ENCODE results near the gene DIP2C. TPM values are rescaled to one million over a fixed set of nuclear protein-coding genes. Genes with fewer than 3 reads are reported as not detected.

DIP2C gene
- total RNA-seq, 1 donor from 2014 or later = 18.4 TPM

DNA sequence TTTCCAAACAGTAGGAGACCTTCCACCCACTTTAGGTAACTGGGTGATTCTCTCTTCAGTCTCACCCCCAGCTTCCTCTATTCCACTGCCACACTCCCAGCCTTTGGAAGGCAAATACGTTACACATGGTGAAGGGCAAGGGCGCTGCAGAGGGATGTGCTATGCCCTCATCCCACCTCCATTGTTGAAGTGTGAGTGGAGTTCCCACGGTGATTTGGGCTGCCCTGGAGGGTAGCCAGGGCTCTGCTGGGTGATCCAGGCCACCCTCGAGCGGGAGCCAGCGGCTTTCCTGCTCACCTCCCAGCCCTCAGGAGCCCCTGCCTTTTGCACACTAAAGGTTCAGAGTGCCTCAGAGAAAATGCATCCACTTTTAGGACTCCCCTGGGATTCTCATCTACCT, 373.1 kb downstream of the DIP2C start:
- TF ChIP-seq, protein P1, sequence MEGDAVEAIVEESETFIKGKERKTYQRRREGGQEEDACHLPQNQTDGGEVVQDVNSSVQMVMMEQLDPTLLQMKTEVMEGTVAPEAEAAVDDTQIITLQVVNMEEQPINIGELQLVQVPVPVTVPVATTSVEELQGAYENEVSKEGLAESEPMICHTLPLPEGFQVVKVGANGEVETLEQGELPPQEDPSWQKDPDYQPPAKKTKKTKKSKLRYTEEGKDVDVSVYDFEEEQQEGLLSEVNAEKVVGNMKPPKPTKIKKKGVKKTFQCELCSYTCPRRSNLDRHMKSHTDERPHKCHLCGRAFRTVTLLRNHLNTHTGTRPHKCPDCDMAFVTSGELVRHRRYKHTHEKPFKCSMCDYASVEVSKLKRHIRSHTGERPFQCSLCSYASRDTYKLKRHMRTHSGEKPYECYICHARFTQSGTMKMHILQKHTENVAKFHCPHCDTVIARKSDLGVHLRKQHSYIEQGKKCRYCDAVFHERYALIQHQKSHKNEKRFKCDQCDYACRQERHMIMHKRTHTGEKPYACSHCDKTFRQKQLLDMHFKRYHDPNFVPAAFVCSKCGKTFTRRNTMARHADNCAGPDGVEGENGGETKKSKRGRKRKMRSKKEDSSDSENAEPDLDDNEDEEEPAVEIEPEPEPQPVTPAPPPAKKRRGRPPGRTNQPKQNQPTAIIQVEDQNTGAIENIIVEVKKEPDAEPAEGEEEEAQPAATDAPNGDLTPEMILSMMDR (IDR thresholded peaks at IDR 0.05) = no peak
- TF ChIP-seq POLR2A (IDR thresholded peaks at IDR 0.05) = no peak
- no peaks in the 10 kb centered on the region for H3K27me3 ChIP-seq
- no peak overlapping the region for H3K4me3 ChIP-seq
- intact Hi-C loops (cut with DNase I) = no loop called here
- H3K9me3 ChIP-seq = no peaks in the 10 kb centered on the region
- H3K4me1 ChIP-seq = peaks cover 4% of the 10 kb centered on the region
- peak in 1 of 2 donors; percentile 80 for DNase-seq (ENCODE audit: extremely low spot score in 2 of 2)
- H3K36me3 ChIP-seq = peaks cover 0 to 7% of the 10 kb centered on the region in 2 donors
- H3K27ac ChIP-seq = no peak overlapping the region

DNA sequence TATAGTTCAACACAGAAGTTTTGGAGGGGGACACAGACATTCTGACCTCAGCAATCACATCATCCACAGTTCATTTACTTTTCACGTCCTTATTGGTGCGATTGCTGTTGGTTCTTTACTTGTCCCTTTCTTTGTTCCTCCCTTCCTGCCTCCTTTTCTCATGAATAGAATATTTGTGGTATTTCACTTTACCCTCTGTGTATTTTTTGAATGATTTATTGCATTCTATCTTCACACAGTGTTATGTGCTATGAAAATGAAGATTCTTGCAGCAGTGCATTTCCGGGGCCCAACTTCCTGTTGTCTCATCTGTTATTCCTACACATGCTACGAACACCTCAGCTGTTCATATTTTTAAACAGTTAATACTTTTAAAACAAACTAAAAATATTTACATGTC, 374.6 kb downstream of the DIP2C start:
- Histone ChIP-seq H3K27ac (no peak overlapping the region), H3K9me3 (no peaks in the 10 kb centered on the region), H3K27me3 (no peaks in the 10 kb centered on the region), H3K4me3 (no peak overlapping the region), H3K36me3 (peaks cover 0 to 3% of the 10 kb centered on the region in 2 donors), H3K4me1 (peaks cover 4% of the 10 kb centered on the region)
- no peak for TF ChIP-seq POLR2A (IDR thresholded peaks at IDR 0.05)
- TF ChIP-seq POLR2AphosphoS5 (IDR thresholded peaks at IDR 0.05; ENCODE audit: insufficient read depth in 1 of 2, low read depth in 1 of 2) = no peak
- TF ChIP-seq, protein P1 (IDR thresholded peaks at IDR 0.05) = no peak
- no peak for DNase-seq (ENCODE audit: extremely low spot score in 2 of 2)
- intact Hi-C loops (cut with DNase I) = no loop called here

DNA sequence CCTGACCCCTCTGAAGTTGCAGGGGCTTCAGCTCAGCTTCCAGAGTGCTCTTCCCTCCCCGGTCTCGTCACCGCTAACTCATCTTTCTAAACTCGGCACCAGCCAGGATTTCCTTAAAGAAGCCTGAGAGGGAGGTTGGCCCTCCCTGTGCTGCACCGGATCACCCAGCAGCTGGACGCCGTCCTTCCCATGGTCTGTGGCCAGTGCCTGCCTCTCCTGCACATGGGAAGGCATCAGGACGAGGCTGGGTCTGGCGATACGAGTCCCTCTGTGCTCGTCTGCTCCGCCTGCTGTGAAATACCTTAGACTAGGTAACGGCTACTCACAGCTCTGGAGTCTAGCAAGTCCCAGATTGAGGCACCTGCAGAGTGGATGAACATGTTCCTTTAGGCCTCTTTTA, 375.1 kb downstream of the DIP2C start:
- H3K4me3 ChIP-seq = no peak overlapping the region
- DNase-seq (ENCODE audit: extremely low spot score in 2 of 2) = peak in 1 of 2 donors; percentile 72
- intact Hi-C loops (cut with DNase I) = no loop called here
- no peak overlapping the region for H3K27ac ChIP-seq
- H3K27me3 ChIP-seq = no peaks in the 10 kb centered on the region
- peaks cover 0 to 8% of the 10 kb centered on the region in 2 donors for H3K36me3 ChIP-seq
- H3K9me3 ChIP-seq = no peaks in the 10 kb centered on the region
- TF ChIP-seq POLR2AphosphoS5 (IDR thresholded peaks at IDR 0.05; ENCODE audit: insufficient read depth in 1 of 2, low read depth in 1 of 2) (no peak), POLR2A (IDR thresholded peaks at IDR 0.05) (no peak)
- TF ChIP-seq, protein P1 (IDR thresholded peaks at IDR 0.05) = no peak
- H3K4me1 ChIP-seq = peaks cover 4% of the 10 kb centered on the region

DNA sequence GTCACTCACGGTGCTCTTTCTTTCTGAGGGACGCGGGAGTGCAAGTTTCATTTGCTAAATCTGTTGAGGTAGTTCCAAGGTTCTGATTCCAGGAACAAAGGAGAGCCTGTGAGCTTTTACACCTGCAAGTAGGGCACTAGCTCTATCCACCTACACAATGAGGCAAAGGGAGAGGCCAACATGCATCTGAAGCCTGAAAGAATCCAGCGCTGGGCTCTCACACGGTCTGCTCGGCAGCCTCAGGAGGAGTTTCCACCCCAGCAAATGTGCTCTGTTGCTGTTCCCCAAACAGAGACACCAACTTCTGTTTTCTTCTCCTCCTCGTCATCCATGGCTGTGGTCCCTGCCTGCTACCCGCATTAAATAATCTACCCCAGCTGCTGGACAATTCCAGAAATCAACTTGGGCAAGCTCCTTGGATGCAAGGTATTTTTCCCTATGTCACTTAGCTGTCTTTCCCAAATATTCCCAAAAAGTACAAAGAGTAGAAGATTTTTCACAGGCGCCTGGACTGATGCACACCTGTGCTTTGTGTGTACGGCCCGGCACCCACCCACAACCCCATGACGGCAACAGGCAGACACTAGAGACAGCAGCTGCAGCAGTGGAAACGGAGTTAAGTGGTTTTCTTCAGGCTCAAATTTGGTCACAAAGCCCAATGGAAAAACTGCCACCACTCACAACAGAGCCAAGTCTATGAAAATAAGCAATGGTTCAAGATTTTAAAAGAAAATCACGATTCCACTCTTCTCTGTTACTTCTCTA, 377.4 kb downstream of the DIP2C start:
- intact Hi-C loops (cut with DNase I) = no loop called here
- DNase-seq (ENCODE audit: extremely low spot score in 2 of 2) = peak in 1 of 2 donors; percentile 56
- Histone ChIP-seq H3K4me1 (no peaks in the 10 kb centered on the region), H3K9me3 (no peaks in the 10 kb centered on the region), H3K4me3 (no peak overlapping the region), H3K36me3 (peaks cover 0 to 8% of the 10 kb centered on the region in 2 donors), H3K27ac (no peak overlapping the region), H3K27me3 (no peaks in the 10 kb centered on the region)
- TF ChIP-seq POLR2AphosphoS5 (IDR thresholded peaks at IDR 0.05; ENCODE audit: insufficient read depth in 1 of 2, low read depth in 1 of 2) = no peak
- TF ChIP-seq POLR2A (IDR thresholded peaks at IDR 0.05) = no peak
- TF ChIP-seq, protein P1 (IDR thresholded peaks at IDR 0.05) = no peak

DNA sequence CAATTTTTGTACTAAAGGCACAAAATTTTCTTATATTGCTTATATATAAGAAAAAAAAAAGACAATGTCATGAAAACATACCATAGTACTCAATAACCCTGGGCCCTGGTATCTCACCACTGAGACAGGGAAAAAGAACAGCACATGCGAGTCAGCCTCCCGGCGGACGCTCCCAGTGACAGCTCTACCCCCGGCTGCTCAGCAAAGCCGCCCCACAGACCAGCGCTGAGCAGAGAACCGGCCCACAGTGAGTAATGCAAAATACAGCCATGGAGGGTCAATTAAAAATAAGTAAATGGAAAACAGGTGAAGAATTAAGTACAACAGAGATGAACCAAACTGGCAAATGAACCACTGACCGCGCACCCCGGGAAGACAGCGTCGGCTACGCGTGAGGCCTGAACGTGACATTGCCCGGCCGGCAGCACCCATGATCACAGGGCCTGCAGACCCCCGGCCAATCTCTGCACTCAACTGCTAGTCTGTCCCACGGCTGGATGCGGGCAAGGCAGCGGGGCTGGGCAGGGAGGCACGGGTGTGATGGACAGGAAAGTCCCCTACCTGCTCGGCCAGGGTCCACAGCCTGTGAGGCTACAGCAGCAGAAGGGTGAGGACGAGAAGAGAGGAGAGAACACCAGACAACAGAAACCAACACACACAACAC, 378.4 kb downstream of the DIP2C start:
- peak; percentile 58 to 65 for DNase-seq (ENCODE audit: extremely low spot score in 2 of 2)
- intact Hi-C loops (cut with DNase I) = no loop called here
- TF ChIP-seq POLR2AphosphoS5 (IDR thresholded peaks at IDR 0.05; ENCODE audit: insufficient read depth in 1 of 2, low read depth in 1 of 2) (no peak), POLR2A (IDR thresholded peaks at IDR 0.05) (no peak)
- TF ChIP-seq, protein P1 (IDR thresholded peaks at IDR 0.05) = no peak
- H3K27ac ChIP-seq = no peak overlapping the region
- no peaks in the 10 kb centered on the region for H3K27me3 ChIP-seq
- H3K36me3 ChIP-seq = peaks cover 0 to 8% of the 10 kb centered on the region in 2 donors
- no peaks in the 10 kb centered on the region for H3K4me1 ChIP-seq
- no peak overlapping the region for H3K4me3 ChIP-seq
- no peaks in the 10 kb centered on the region for H3K9me3 ChIP-seq
